Measurements from ENCODE around the gene IFNL1. TPM values are rescaled to one million over a fixed set of nuclear protein-coding genes. Genes with fewer than 3 reads are reported as not detected.

IFNL1 gene
- total RNA-seq, 2 donors from 2014 or later, result not detected

DNA sequence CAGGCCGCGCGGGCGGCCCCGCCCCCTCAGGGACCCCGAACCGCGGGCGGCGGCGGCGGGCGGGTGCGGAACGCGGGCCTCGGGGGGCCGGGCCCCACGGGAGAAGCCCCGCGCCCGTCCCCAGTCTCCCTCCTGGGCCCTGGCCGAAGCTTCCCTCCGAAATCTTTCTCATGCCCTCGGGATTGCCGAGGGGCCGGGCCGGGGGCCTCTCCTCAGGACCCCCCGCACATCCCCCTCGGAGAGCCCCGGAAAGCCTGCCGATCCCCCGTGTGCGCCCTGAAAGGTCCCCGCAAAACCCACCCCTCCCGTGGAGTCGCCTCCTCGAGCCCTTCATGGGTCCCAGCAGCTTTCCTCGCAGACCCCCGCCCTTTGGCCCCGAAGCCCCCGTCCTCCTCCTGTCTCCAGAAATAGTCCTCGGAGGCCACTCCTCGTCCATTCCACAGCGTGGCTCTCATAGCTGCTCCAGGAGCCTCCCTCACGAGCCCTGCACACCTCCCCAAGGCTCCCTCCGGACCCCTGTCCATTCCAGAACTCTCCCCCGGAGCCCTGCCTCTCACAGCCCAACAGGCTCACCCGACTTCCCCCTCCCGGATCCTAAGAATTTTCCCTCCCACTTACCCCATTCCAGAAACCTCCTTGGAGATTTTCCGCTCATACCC lies 46.6 kb downstream of the IFNL1 start:
- H3K27me3 ChIP-seq (replicated peaks; ENCODE audit: insufficient read depth), result no peaks in the 10 kb centered on the region
- H3K36me3 ChIP-seq, result no peaks in the 10 kb centered on the region
- H3K4me1 ChIP-seq (ENCODE audit: control insufficient read depth in 1 of 2, low read depth in 2 of 2), result peaks cover 26 to 59% of the 10 kb centered on the region in 2 donors
- H3K4me3 ChIP-seq, result peak overlapping the region; percentile 91
- DNase-seq (ENCODE audit: low spot score), result no peak
- TF ChIP-seq, protein P1, sequence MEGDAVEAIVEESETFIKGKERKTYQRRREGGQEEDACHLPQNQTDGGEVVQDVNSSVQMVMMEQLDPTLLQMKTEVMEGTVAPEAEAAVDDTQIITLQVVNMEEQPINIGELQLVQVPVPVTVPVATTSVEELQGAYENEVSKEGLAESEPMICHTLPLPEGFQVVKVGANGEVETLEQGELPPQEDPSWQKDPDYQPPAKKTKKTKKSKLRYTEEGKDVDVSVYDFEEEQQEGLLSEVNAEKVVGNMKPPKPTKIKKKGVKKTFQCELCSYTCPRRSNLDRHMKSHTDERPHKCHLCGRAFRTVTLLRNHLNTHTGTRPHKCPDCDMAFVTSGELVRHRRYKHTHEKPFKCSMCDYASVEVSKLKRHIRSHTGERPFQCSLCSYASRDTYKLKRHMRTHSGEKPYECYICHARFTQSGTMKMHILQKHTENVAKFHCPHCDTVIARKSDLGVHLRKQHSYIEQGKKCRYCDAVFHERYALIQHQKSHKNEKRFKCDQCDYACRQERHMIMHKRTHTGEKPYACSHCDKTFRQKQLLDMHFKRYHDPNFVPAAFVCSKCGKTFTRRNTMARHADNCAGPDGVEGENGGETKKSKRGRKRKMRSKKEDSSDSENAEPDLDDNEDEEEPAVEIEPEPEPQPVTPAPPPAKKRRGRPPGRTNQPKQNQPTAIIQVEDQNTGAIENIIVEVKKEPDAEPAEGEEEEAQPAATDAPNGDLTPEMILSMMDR (IDR thresholded peaks at IDR 0.05), result no peak
- H3K27ac ChIP-seq, result peak overlapping the region; percentile 68 to 78
- ATAC-seq (ENCODE audit: insufficient number of reproducible peaks, low FRiP score, low read depth), result no peak
- no peaks in the 10 kb centered on the region for H3K9me3 ChIP-seq

DNA sequence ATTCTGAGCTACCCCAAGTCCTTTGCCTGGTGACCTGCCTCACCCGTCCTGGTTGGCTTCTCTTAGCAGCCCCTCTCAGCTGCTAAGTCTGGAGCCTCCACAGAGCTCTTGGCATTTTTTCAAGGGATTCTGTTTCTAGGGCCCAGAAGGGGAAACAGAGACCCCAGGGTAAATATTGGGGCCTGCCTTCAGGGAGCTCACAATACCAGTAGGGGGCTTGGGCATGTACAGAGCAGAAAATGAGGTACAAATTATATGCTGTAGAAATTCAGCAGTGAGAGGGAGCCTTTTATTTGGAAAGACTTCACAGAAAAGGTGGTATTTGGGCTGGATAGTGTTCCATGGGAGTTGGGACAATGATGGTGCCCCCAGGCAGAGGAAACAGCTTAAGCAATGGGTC lies 49.7 kb downstream of the IFNL1 start:
- H3K4me1 ChIP-seq (ENCODE audit: control insufficient read depth in 1 of 2, low read depth in 2 of 2), result peaks cover 22 to 54% of the 10 kb centered on the region in 2 donors
- TF ChIP-seq, protein P1 (IDR thresholded peaks at IDR 0.05), result no peak
- DNase-seq (ENCODE audit: low spot score), result no peak
- ATAC-seq (ENCODE audit: insufficient number of reproducible peaks, low FRiP score, low read depth), result no peak
- H3K36me3 ChIP-seq, result peaks cover 5% of the 10 kb centered on the region
- H3K27me3 ChIP-seq (replicated peaks; ENCODE audit: insufficient read depth), result no peaks in the 10 kb centered on the region
- H3K9me3 ChIP-seq, result no peaks in the 10 kb centered on the region
- no peak overlapping the region for H3K4me3 ChIP-seq
- peak overlapping the region in 1 of 2 donors; percentile 38 for H3K27ac ChIP-seq

DNA sequence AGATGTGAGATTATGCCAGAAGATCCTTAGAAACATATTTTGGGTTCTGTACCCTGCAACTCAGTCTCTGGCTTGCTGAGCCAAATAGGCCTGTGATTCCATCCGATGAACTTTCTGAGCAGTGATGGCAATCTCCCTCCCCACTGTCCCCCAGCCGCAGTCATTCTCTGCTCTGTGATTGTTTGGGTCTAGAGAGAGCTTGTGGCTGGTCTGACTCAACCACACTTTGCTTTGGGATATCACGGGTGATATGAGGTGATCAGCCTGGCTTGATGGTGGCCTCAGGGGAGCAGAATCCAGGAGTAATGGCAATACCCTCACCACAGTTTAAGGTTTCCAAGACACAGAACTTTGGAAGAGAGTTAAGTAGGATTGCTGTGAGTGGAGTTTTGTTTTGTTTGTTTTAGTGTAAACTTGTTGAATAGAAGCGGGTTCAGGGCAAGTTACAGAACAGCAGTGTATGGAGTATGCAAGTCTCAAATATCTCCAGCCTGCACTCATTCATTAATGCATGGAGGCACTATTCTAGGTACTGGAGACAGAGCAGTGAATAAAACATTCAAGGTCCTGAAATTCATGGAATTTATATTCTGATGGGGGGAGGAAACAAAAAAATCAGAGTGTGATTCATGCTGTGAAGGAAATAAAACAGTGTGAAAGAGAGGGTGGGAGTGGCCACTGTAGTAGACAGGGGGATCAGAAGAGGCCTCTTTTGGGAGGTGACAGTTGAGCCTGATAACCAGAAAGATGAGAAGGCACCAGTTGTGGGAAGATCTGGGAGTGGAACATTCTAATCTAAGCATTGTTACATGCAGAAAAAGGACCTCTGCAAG lies 51.3 kb downstream of the IFNL1 start:
- DNase-seq (ENCODE audit: low spot score) (no peak), ATAC-seq (ENCODE audit: insufficient number of reproducible peaks, low FRiP score, low read depth) (no peak)
- no peaks in the 10 kb centered on the region for H3K9me3 ChIP-seq
- no peak overlapping the region for H3K27ac ChIP-seq
- H3K4me1 ChIP-seq (ENCODE audit: control insufficient read depth in 1 of 2, low read depth in 2 of 2), result peaks cover 20 to 57% of the 10 kb centered on the region in 2 donors
- no peak overlapping the region for H3K4me3 ChIP-seq
- no peaks in the 10 kb centered on the region for H3K27me3 ChIP-seq (replicated peaks; ENCODE audit: insufficient read depth)
- TF ChIP-seq, protein P1 (IDR thresholded peaks at IDR 0.05), result no peak
- H3K36me3 ChIP-seq, result peaks cover 6% of the 10 kb centered on the region

Other genes with a start within 250 kb of the IFNL1 start
- not detected for gene ACP7, start 212.0 kb upstream of the IFNL1 start, total RNA-seq
- 1 to 10 TPM; 7.4 to 8.7 TPM for gene PAK4, start 170.6 kb upstream of the IFNL1 start, total RNA-seq
- under 1 TPM in 1 of 2 donors, not detected in 1; 0.27 TPM for gene NCCRP1, start 99.4 kb upstream of the IFNL1 start, total RNA-seq
- gene SYCN, start 92.1 kb upstream of the IFNL1 start, total RNA-seq, result not detected
- gene IFNL3, start 51.4 kb upstream of the IFNL1 start, total RNA-seq, result not detected
- not detected for gene IFNL4, start 47.6 kb upstream of the IFNL1 start, total RNA-seq
- gene IFNL2, start 28.0 kb upstream of the IFNL1 start, total RNA-seq, result not detected
- under 1 TPM; 0.85 to 0.95 TPM for gene LRFN1, start 24.5 kb downstream of the IFNL1 start, total RNA-seq
- gene GMFG, start 39.6 kb downstream of the IFNL1 start, total RNA-seq, result 10 to 100 TPM; 15.9 to 16.0 TPM
- gene SAMD4B, start 46.0 kb downstream of the IFNL1 start, total RNA-seq, result 100 to 1,000 TPM; 101 to 153 TPM
- 10 to 100 TPM; 25.7 to 34.5 TPM for gene PAF1, start 94.7 kb downstream of the IFNL1 start, total RNA-seq
- gene MED29, start 95.0 kb downstream of the IFNL1 start, total RNA-seq, result 10 to 100 TPM; 29.3 to 86.1 TPM
- gene ZFP36, start 110.4 kb downstream of the IFNL1 start, total RNA-seq, result 100 to 1,000 TPM; 315 to 699 TPM
- 100 to 1,000 TPM in 1 of 2 donors, 10 to 100 TPM in 1; 76.0 to 112 TPM for gene PLEKHG2, start 116.3 kb downstream of the IFNL1 start, total RNA-seq
- gene RPS16, start 139.5 kb downstream of the IFNL1 start, total RNA-seq, result 100 to 1,000 TPM; 716 to 775 TPM
- gene SUPT5H, start 149.2 kb downstream of the IFNL1 start, total RNA-seq, result 100 to 1,000 TPM in 1 of 2 donors, 10 to 100 TPM in 1; 94.4 to 157 TPM
- 10 to 100 TPM; 25.7 to 51.4 TPM for gene TIMM50, start 184.4 kb downstream of the IFNL1 start, total RNA-seq
- not detected for gene DLL3, start 202.5 kb downstream of the IFNL1 start, total RNA-seq
- not detected for gene SELENOV, start 218.7 kb downstream of the IFNL1 start, total RNA-seq
- 1 to 10 TPM; 5.6 to 6.2 TPM for gene EID2B, start 236.4 kb downstream of the IFNL1 start, total RNA-seq
- 10 to 100 TPM; 11.4 to 12.0 TPM for gene EID2, start 243.8 kb downstream of the IFNL1 start, total RNA-seq